ENCODE measurements around the gene ZC3H12C. TPM values are rescaled to one million over a fixed set of nuclear protein-coding genes. Genes with fewer than 3 reads are reported as not detected.

The ZC3H12C gene
- total RNA-seq (2021; fragmentation: NEBNext Ultra II Directional; extraction: Animal tissue kit (Norgen Biotek cat#: 25700)) = 1 to 10 TPM; 3.0 to 6.4 (median 5.0) TPM
- long read RNA-seq = 0 reads

GRCh38 chr11:110092515-110093406, at the start of gene ZC3H12C:
TSS of gene ZC3H12C (plus strand) at chr11:110093392. CDS start at chr11:110093412, 20 bp downstream.
- Mint-ChIP-seq H3K4me3 (peak within 1 kb of the TSS; percentile 98), H3K27ac (peak within 1 kb of the TSS; percentile 96), H3K27me3 (ENCODE audit: insufficient read depth) (no peaks in the 10 kb centered on the region; the same call in 1 of the 2 replicates), H3K36me3 (ENCODE audit: low read depth) (no peaks in the 10 kb centered on the region), H3K4me1 (ENCODE audit: low read depth) (peaks cover 45% of the 10 kb centered on the region), H3K9me3 (no peaks in the 10 kb centered on the region)
- peak; percentile 75 for DNase-seq
- peak; percentile 56 for TF ChIP-seq CTCF (IDR thresholded peaks at IDR 0.05)

- Mint-ChIP-seq H3K36me3 (ENCODE audit: low read depth) (no peaks in the 10 kb centered on the region), H3K27me3 (ENCODE audit: insufficient read depth) (peaks cover 11% of the 10 kb centered on the region), H3K9me3 (peaks cover 14% of the 10 kb centered on the region), H3K27ac (no peak overlapping the region), H3K4me3 (no peak overlapping the region), H3K4me1 (ENCODE audit: low read depth) (no peaks in the 10 kb centered on the region)
- TF ChIP-seq CTCF (IDR thresholded peaks at IDR 0.05) = no peak
- no peak for DNase-seq
Measured at GRCh38 chr11:110044226-110044968, 48.8 kb upstream of the ZC3H12C start.

- Mint-ChIP-seq H3K4me3 (no peak overlapping the region), H3K27ac (no peak overlapping the region), H3K9me3 (no peaks in the 10 kb centered on the region), H3K36me3 (ENCODE audit: low read depth) (no peaks in the 10 kb centered on the region), H3K27me3 (ENCODE audit: insufficient read depth) (peaks cover 13% of the 10 kb centered on the region), H3K4me1 (ENCODE audit: low read depth) (no peaks in the 10 kb centered on the region)
- no peak for TF ChIP-seq CTCF (IDR thresholded peaks at IDR 0.05)
- DNase-seq = no peak
Measured at GRCh38 chr11:110046775-110047380, 46.3 kb upstream of the ZC3H12C start.

GRCh38 chr11:110049501-110050200, 43.5 kb upstream of the ZC3H12C start:
- Mint-ChIP-seq H3K4me3 (no peak overlapping the region), H3K9me3 (peaks cover 17% of the 10 kb centered on the region), H3K36me3 (ENCODE audit: low read depth) (peaks cover 17% of the 10 kb centered on the region), H3K27me3 (ENCODE audit: insufficient read depth) (peaks cover 5% of the 10 kb centered on the region; the same call in 1 of the 2 replicates), H3K4me1 (ENCODE audit: low read depth) (no peaks in the 10 kb centered on the region), H3K27ac (no peak overlapping the region)
- no peak for DNase-seq
- TF ChIP-seq CTCF (IDR thresholded peaks at IDR 0.05) = no peak

GRCh38 chr11:110050201-110050506, 43.0 kb upstream of the ZC3H12C start:
- Mint-ChIP-seq H3K27ac (no peak overlapping the region), H3K9me3 (peaks cover 17% of the 10 kb centered on the region), H3K27me3 (ENCODE audit: insufficient read depth) (peaks cover 4% of the 10 kb centered on the region; the same call in 1 of the 2 replicates), H3K36me3 (ENCODE audit: low read depth) (peaks cover 17% of the 10 kb centered on the region), H3K4me1 (ENCODE audit: low read depth) (no peaks in the 10 kb centered on the region), H3K4me3 (no peak overlapping the region)
- TF ChIP-seq CTCF (IDR thresholded peaks at IDR 0.05) = no peak
- no peak for DNase-seq
